Measurements from ENCODE around the gene PJA1. TPM values are rescaled to one million over a fixed set of nuclear protein-coding genes. Genes with fewer than 3 reads are reported as not detected.
A peak's percentile ranks its signal among the peaks of the same experiment; 100 is the strongest.

The PJA1 gene
- total and polyA plus RNA-seq, 2 donors (not counting 3 experiments of a cell fraction or from before 2014, with no cell fraction given), result 8.2 to 16.1 TPM

DNA sequence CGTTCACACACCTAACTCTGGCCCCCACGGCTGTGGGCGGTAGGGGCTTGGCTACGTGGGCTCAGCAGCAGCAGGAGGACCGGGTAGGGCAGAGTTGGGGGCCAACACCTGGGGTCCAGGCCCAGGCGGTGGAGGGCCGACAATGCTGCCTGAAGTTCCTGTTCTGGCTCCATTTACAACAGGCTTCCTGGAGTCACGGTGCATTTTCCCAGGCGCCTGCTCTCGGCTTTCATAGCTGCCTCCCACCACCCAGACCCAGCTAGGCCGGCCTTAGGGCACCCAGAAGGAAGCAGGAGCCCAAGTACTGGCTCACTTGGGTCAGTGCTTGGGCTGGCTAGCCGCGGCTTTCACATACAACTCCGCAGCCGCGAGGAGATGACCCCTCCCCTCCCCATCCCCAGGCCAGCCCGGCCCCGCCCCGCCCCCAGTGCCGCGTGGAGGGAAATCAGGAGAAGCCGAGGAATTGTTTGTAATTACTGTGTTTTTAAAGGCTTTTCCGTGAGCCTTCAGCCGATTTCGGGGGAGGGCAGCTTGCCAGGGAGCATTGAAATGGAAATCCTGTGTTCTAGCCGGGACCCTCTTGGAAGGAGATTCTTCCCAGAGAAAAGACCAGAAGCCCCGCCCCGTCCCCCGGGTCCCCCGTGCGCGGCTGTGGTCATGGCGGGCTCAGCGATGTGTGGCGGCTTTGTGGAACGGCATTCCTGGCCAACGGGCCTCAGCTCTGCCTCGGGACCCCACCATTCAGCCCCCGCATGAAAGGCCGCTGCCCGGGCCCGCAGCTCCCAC is 28.5 kb downstream of the PJA1 start:
- ChIA-PET POLR2A (no interaction called here), CTCF (no interaction called here)
- intact Hi-C loops (cut with micrococcal nuclease) (loop anchor here (10.0 kb wide), 1 partner anchor 148 kb away; no protein-coding TSS in a partner anchor), dilution Hi-C loops (cut with MboI; ENCODE audit: extremely low pct_ligation_motif_present, low sequenced_read_pairs) (no loop called here)
- H3K9ac ChIP-seq (replicated peaks; ENCODE audit: extremely low read depth, insufficient read depth, low read length), result no peak overlapping the region
- H3K9me3 ChIP-seq (replicated peaks; ENCODE audit: control insufficient read depth, insufficient read depth, low read length), result no peaks in the 10 kb centered on the region
- H3K4me1 ChIP-seq (ENCODE audit: control insufficient read depth, extremely low read depth, insufficient read depth, low read length), result no peaks in the 10 kb centered on the region
- H3K27me3 ChIP-seq (ENCODE audit: control insufficient read depth in 2 of 2, insufficient read depth in 2 of 2, low read length in 2 of 2), result peaks cover 0 to 5% of the 10 kb centered on the region in 2 experiments
- H3K79me2 ChIP-seq (ENCODE audit: control insufficient read depth, insufficient read depth, low read length), result no peaks in the 10 kb centered on the region
- H3K9me1 ChIP-seq (replicated peaks; ENCODE audit: control insufficient read depth, extremely low read depth, insufficient read depth, low read length), result no peaks in the 10 kb centered on the region
- H3K4me2 ChIP-seq (ENCODE audit: insufficient read depth, low read length), result no peak overlapping the region
- TF ChIP-seq JUN (IDR thresholded peaks at IDR 0.05; ENCODE audit: borderline replicate concordance, insufficient read depth, insufficient read length, low read depth) (no peak), POLR2AphosphoS5 (IDR thresholded peaks at IDR 0.05; ENCODE audit: insufficient read depth, low read depth, low read length) (no peak), POLR2A (IDR thresholded peaks at IDR 0.05; ENCODE audit: low read depth, low read length) (no peak), MYC (IDR thresholded peaks at IDR 0.05; ENCODE audit: low read depth, low read length) (no peak), GATA2 (IDR thresholded peaks at IDR 0.05; ENCODE audit: insufficient read depth, insufficient read length, low read depth, low read length) (no peak), FOS (IDR thresholded peaks at IDR 0.05; ENCODE audit: borderline replicate concordance, insufficient read depth, low read length) (no peak), EZH2 (IDR thresholded peaks at IDR 0.05; ENCODE audit: borderline replicate concordance, low read depth, low read length, severe bottlenecking) (no peak)
- TF ChIP-seq, protein P1, sequence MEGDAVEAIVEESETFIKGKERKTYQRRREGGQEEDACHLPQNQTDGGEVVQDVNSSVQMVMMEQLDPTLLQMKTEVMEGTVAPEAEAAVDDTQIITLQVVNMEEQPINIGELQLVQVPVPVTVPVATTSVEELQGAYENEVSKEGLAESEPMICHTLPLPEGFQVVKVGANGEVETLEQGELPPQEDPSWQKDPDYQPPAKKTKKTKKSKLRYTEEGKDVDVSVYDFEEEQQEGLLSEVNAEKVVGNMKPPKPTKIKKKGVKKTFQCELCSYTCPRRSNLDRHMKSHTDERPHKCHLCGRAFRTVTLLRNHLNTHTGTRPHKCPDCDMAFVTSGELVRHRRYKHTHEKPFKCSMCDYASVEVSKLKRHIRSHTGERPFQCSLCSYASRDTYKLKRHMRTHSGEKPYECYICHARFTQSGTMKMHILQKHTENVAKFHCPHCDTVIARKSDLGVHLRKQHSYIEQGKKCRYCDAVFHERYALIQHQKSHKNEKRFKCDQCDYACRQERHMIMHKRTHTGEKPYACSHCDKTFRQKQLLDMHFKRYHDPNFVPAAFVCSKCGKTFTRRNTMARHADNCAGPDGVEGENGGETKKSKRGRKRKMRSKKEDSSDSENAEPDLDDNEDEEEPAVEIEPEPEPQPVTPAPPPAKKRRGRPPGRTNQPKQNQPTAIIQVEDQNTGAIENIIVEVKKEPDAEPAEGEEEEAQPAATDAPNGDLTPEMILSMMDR (IDR thresholded peaks at IDR 0.05; ENCODE audit: extremely low read depth in 1 of 2, insufficient read depth in 1 of 2, low read depth in 1 of 2, low read length in 2 of 2), result no peak
- TF ChIP-seq, protein P2, sequence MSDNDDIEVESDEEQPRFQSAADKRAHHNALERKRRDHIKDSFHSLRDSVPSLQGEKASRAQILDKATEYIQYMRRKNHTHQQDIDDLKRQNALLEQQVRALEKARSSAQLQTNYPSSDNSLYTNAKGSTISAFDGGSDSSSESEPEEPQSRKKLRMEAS (IDR thresholded peaks at IDR 0.05; ENCODE audit: insufficient read depth, insufficient read length), result no peak
- peak overlapping the region in 1 of 3 experiments; percentile 18 for H3K4me3 ChIP-seq (replicated peaks in 1 of 3; ENCODE audit: insufficient read depth in 1 of 3, low read depth in 1 of 3, low read length in 3 of 3)
- no peaks in the 10 kb centered on the region for H4K20me1 ChIP-seq (replicated peaks; ENCODE audit: control insufficient read depth, extremely low read depth, insufficient read depth, low read length)
- H2AFZ ChIP-seq (ENCODE audit: low read depth, low read length), result peak overlapping the region; percentile 51
- DNase-seq (ENCODE audit: low read depth, low spot score) (no peak), FAIRE-seq (peak; percentile 48)
- BruUV-seq (replicated peaks), result no TSS peak
- no peak overlapping the region for H3K27ac ChIP-seq (ENCODE audit: insufficient read depth, low read depth, low read length)
- H3K36me3 ChIP-seq (ENCODE audit: control insufficient read depth in 2 of 2, extremely low read depth in 1 of 2, insufficient read depth in 2 of 2, low read length in 2 of 2), result no peaks in the 10 kb centered on the region
